Panc1 (cell line): ENCODE measurements around the gene PPP6R2. TPM values are rescaled to one million over a fixed set of nuclear protein-coding genes. Genes with fewer than 3 reads are reported as not detected.

Source experiments
- ATAC-seq: fragments of 200-7000 bp; cut with Tn5 transposase; 2 replicates; pipeline ENCODE4 v1.9.1; 2020; ENCODE audit warnings: mild to moderate bottlenecking, moderate library complexity
- BruUV-seq: library from RNA; stranded (reverse); fragments of 400-500 nt; replicated peaks from 2 replicates; lab custom pipeline; 2021; lab: Mats Ljungman, UMichigan
- CTCF ChIA-PET: fragments of 300-600 bp; sonication (Branson Sonifier 250); formaldehyde crosslinking; loops from one replicate; lab custom pipeline; 2022; ENCODE audit warnings: antibody characterized with exemption; lab: Charles Lee
- POLR2A ChIA-PET: fragments of 300-600 bp; sonication (Branson Sonifier 250); formaldehyde crosslinking; loops from one replicate; lab custom pipeline; 2022; ENCODE audit warnings: antibody characterized with exemption; lab: Charles Lee
- DNase-seq: peaks from one replicate; pipeline ENCODE4 v3.0.0-alpha.2; 2010; ENCODE audit warnings: low read depth, low spot score
- H3K27ac ChIP-seq: 2 replicates; pipeline ENCODE4 v1.5.1; 2011; ENCODE audit warnings: mild to moderate bottlenecking, low read length, inconsistent platforms
- H3K27me3 ChIP-seq: fragments of 200-500 bp; sonication (Bioruptor generic); 2 replicates; pipeline ENCODE4 v1.6.0; 2014; ENCODE audit warnings: low read length, inconsistent platforms; ENCODE audit not compliant: control insufficient read depth, insufficient read depth
- H3K36me3 ChIP-seq: fragments of 200-500 bp; sonication (Bioruptor generic); 2 replicates; pipeline ENCODE4 v1.5.1; 2014; ENCODE audit warnings: inconsistent platforms, mild to moderate bottlenecking, low read length, moderate library complexity; ENCODE audit not compliant: control insufficient read depth, insufficient read depth
- H3K4me1 ChIP-seq: 2 replicates; pipeline ENCODE4 v1.5.1; 2011; ENCODE audit warnings: inconsistent platforms, mild to moderate bottlenecking, low read length, moderate library complexity; ENCODE audit not compliant: control insufficient read depth, insufficient read depth
- H3K4me3 ChIP-seq, 2 experiments: 2 replicates each; pipeline ENCODE4 v1.5.1; 2011 to 2012; ENCODE audit warnings: low read depth in 2 of 2, low read length in 2 of 2, mild to moderate bottlenecking in 2 of 2, inconsistent platforms in 1 of 2, moderate library complexity in 1 of 2
- H3K9me3 ChIP-seq: fragments of 200-500 bp; sonication (Bioruptor generic); 2 replicates; pipeline ENCODE4 v1.5.1; 2014; ENCODE audit warnings: low read depth, mild to moderate bottlenecking, inconsistent platforms, low read length, moderate library complexity; ENCODE audit not compliant: control insufficient read depth, insufficient read depth
- POLR2AphosphoS5 ChIP-seq: IDR thresholded peaks from 2 replicates; pipeline ENCODE4 v1.6.1; 2012; ENCODE audit warnings: mild to moderate bottlenecking, low read depth, low read length, moderate library complexity
- SIN3A ChIP-seq: IDR thresholded peaks from 2 replicates; pipeline ENCODE4 v1.6.1; 2012; ENCODE audit warnings: low read depth, mild to moderate bottlenecking, low read length, moderate library complexity, borderline replicate concordance; ENCODE audit not compliant: insufficient read depth
- TCF7L2 ChIP-seq: IDR thresholded peaks from 2 replicates; pipeline ENCODE4 v1.6.1; 2011; ENCODE audit warnings: mild to moderate bottlenecking, low read depth, low read length, inconsistent platforms
- in situ Hi-C: cut with HindIII; loops from 2 replicates; pipeline ENCODE4 v1.10.0; 2016; ENCODE audit warnings: low sequenced_read_pairs, low pct_unique_long_range_greater_than_20kb
- intact Hi-C: fragments of 100-400 bp; cut with micrococcal nuclease; formaldehyde crosslinking; loops from one replicate; pipeline ENCODE4 v1.10.0; 2022; ENCODE audit not compliant: unreplicated experiment
- total RNA-seq: library from RNA; stranded (reverse); gene quantifications from one replicate; pipeline ENCODE4 v1.2.1, GENCODE V29; 2021; ENCODE audit not compliant: unreplicated experiment
- TF ChIP-seq, protein P1 (sequence below), 2 experiments: IDR thresholded peaks; 2 replicates each; pipeline ENCODE4 v1.6.1; 2011 to 2012; ENCODE audit warnings: low read depth in 2 of 2, control low read depth in 1 of 2, low read length in 1 of 2, mild to moderate bottlenecking in 1 of 2, moderate library complexity in 1 of 2; ENCODE audit not compliant: insufficient read depth in 1 of 2
- TF ChIP-seq, protein P2 (sequence below): fragments of 450-650 bp; IDR thresholded peaks from 2 replicates; pipeline ENCODE4 v1.5.1; 2017; ENCODE audit warnings: mild to moderate bottlenecking

Gene PPP6R2
- total RNA-seq, 1 experiment from 2014 or later = 52.8 TPM

DNA sequence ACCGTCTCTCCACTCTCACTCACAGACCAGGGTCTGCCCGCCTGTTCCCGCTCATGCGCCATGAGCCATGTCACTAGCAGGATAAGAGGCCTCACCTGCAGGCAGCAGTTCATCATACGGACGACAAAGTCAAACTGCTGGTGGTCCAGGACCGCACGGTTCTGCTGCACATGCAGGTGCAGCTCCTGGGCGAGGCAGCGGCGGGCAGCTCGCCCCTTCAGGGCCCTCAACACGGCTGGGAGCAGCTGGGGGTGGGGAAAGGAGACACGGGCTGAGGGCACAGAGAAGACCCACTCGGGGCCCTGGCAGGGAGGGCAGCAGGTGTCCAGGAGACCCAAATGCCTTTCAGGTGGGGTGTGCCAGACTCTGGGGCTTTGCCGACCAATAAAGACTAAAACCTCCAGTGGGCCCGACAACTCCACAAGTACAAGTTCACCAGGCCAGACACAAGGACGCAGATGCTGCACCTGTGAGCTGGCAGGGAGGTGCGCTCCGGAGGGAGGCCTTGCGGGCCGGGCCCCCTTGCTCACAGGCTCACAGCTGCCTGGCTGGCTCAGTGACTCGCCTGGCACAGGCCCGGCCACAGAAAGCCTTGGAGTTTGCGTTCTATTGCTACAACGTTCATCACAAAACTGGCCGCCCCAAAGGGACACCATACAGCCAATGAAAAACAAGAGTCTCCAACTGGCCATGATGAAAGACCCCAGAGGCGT, 120.2 kb downstream of the PPP6R2 start:
- Histone ChIP-seq H3K4me1 (no peaks in the 10 kb centered on the region), H3K4me3 (no peak overlapping the region), H3K27ac (no peak overlapping the region), H3K36me3 (peaks cover 5% of the 10 kb centered on the region; the same call in 1 of the 2 replicates), H3K9me3 (no peaks in the 10 kb centered on the region), H3K27me3 (no peaks in the 10 kb centered on the region)
- no peak for TF ChIP-seq POLR2AphosphoS5
- TF ChIP-seq TCF7L2 = no peak
- TF ChIP-seq SIN3A = no peak
- TF ChIP-seq, protein P1, sequence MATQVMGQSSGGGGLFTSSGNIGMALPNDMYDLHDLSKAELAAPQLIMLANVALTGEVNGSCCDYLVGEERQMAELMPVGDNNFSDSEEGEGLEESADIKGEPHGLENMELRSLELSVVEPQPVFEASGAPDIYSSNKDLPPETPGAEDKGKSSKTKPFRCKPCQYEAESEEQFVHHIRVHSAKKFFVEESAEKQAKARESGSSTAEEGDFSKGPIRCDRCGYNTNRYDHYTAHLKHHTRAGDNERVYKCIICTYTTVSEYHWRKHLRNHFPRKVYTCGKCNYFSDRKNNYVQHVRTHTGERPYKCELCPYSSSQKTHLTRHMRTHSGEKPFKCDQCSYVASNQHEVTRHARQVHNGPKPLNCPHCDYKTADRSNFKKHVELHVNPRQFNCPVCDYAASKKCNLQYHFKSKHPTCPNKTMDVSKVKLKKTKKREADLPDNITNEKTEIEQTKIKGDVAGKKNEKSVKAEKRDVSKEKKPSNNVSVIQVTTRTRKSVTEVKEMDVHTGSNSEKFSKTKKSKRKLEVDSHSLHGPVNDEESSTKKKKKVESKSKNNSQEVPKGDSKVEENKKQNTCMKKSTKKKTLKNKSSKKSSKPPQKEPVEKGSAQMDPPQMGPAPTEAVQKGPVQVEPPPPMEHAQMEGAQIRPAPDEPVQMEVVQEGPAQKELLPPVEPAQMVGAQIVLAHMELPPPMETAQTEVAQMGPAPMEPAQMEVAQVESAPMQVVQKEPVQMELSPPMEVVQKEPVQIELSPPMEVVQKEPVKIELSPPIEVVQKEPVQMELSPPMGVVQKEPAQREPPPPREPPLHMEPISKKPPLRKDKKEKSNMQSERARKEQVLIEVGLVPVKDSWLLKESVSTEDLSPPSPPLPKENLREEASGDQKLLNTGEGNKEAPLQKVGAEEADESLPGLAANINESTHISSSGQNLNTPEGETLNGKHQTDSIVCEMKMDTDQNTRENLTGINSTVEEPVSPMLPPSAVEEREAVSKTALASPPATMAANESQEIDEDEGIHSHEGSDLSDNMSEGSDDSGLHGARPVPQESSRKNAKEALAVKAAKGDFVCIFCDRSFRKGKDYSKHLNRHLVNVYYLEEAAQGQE (IDR thresholded peaks at IDR 0.05; ENCODE audit: insufficient read depth in 1 of 2, low read depth in 2 of 2, low read length in 1 of 2) = no peak
- TF ChIP-seq, protein P2, sequence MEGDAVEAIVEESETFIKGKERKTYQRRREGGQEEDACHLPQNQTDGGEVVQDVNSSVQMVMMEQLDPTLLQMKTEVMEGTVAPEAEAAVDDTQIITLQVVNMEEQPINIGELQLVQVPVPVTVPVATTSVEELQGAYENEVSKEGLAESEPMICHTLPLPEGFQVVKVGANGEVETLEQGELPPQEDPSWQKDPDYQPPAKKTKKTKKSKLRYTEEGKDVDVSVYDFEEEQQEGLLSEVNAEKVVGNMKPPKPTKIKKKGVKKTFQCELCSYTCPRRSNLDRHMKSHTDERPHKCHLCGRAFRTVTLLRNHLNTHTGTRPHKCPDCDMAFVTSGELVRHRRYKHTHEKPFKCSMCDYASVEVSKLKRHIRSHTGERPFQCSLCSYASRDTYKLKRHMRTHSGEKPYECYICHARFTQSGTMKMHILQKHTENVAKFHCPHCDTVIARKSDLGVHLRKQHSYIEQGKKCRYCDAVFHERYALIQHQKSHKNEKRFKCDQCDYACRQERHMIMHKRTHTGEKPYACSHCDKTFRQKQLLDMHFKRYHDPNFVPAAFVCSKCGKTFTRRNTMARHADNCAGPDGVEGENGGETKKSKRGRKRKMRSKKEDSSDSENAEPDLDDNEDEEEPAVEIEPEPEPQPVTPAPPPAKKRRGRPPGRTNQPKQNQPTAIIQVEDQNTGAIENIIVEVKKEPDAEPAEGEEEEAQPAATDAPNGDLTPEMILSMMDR = no peak
- CTCF ChIA-PET = no interaction called here
- no peak for DNase-seq
- in situ Hi-C loops (no loop called here), intact Hi-C loops (no loop called here)
- POLR2A ChIA-PET = no interaction called here
- BruUV-seq = no TSS peak
- no peak for ATAC-seq

GRCh38 chr22:50464451-50464850, 121.3 kb downstream of the PPP6R2 start:
- BruUV-seq = no TSS peak
- no peak for DNase-seq
- no peaks in the 10 kb centered on the region for H3K9me3 ChIP-seq
- H3K27me3 ChIP-seq = no peaks in the 10 kb centered on the region
- no peaks in the 10 kb centered on the region for H3K4me1 ChIP-seq
- ATAC-seq = no peak
- intact Hi-C loops = no loop called here
- H3K4me3 ChIP-seq = no peak overlapping the region
- H3K36me3 ChIP-seq = peaks cover 5% of the 10 kb centered on the region; the same call in 1 of the 2 replicates
- ChIA-PET CTCF (no interaction called here), POLR2A (no interaction called here)
- no peak overlapping the region for H3K27ac ChIP-seq
- in situ Hi-C loops = no loop called here
- TF ChIP-seq POLR2AphosphoS5 = no peak
- no peak for TF ChIP-seq SIN3A
- TF ChIP-seq, protein P1 (IDR thresholded peaks at IDR 0.05; ENCODE audit: insufficient read depth in 1 of 2, low read depth in 2 of 2, low read length in 1 of 2) = no peak
- TF ChIP-seq, protein P2 = no peak
- no peak for TF ChIP-seq TCF7L2
